ENCODE measurements around the gene CNGA2. TPM values are rescaled to one million over a fixed set of nuclear protein-coding genes. Genes with fewer than 3 reads are reported as not detected.

CNGA2 gene
- total and polyA plus RNA-seq, 2 experiments from 2014 or later: not detected

- DNase-seq (ENCODE audit: low spot score): no peak
- Histone ChIP-seq H3K9me3 (ENCODE audit: low read depth) (no peaks in the 10 kb centered on the region), H3K4me1 (ENCODE audit: insufficient read depth) (no peaks in the 10 kb centered on the region), H3K79me2 (no peaks in the 10 kb centered on the region), H3K27me3 (no peaks in the 10 kb centered on the region), H3K36me3 (replicated peaks; ENCODE audit: insufficient read depth, low read depth) (no peaks in the 10 kb centered on the region), H3K27ac (no peak overlapping the region), H3K9me2 (replicated peaks; ENCODE audit: insufficient read depth) (no peaks in the 10 kb centered on the region), H3K4me2 (no peak overlapping the region), H4K20me1 (ENCODE audit: insufficient read depth, poor library complexity, severe bottlenecking) (no peaks in the 10 kb centered on the region), H3K4me3 (no peak overlapping the region), H2AFZ (no peak overlapping the region)
- TF ChIP-seq CTCF (IDR thresholded peaks at IDR 0.05; ENCODE audit: poor library complexity): no peak
- no peak for TF ChIP-seq EZH2 (IDR thresholded peaks at IDR 0.05; ENCODE audit: borderline replicate concordance)
- no peak for TF ChIP-seq EZH2phosphoT487 (IDR thresholded peaks at IDR 0.05; ENCODE audit: low read depth, severe bottlenecking, unreplicated experiment)
- WGBS (ENCODE audit: low lambda C conversion rate, missing lambda C conversion rate): 74% methylated on average over 3 of the region's 3 CpGs
These were observed 37.2 kb downstream of the CNGA2 start for GRCh38 chrX:151771726-151772125.

- H3K4me3 ChIP-seq: no peak overlapping the region
- no peak overlapping the region for H3K4me2 ChIP-seq
- H3K9me3 ChIP-seq (ENCODE audit: low read depth): no peaks in the 10 kb centered on the region
- no peaks in the 10 kb centered on the region for H4K20me1 ChIP-seq (ENCODE audit: insufficient read depth, poor library complexity, severe bottlenecking)
- no peaks in the 10 kb centered on the region for H3K79me2 ChIP-seq
- H3K9me2 ChIP-seq (replicated peaks; ENCODE audit: insufficient read depth): no peaks in the 10 kb centered on the region
- no peak overlapping the region for H2AFZ ChIP-seq
- no peak for TF ChIP-seq EZH2 (IDR thresholded peaks at IDR 0.05; ENCODE audit: borderline replicate concordance)
- TF ChIP-seq CTCF (IDR thresholded peaks at IDR 0.05; ENCODE audit: poor library complexity): no peak
- no peak for TF ChIP-seq EZH2phosphoT487 (IDR thresholded peaks at IDR 0.05; ENCODE audit: low read depth, severe bottlenecking, unreplicated experiment)
- no peak for DNase-seq (ENCODE audit: low spot score)
- H3K27me3 ChIP-seq: no peaks in the 10 kb centered on the region
- no peaks in the 10 kb centered on the region for H3K4me1 ChIP-seq (ENCODE audit: insufficient read depth)
- 59% methylated on average over 5 of the region's 5 CpGs for WGBS (ENCODE audit: low lambda C conversion rate, missing lambda C conversion rate)
- H3K36me3 ChIP-seq (replicated peaks; ENCODE audit: insufficient read depth, low read depth): no peaks in the 10 kb centered on the region
- no peak overlapping the region for H3K27ac ChIP-seq
These were observed 38.9 kb downstream of the CNGA2 start for GRCh38 chrX:151773434-151773833.

GRCh38 chrX:151774421-151774820 is 39.9 kb downstream of the CNGA2 start:
- no peak for DNase-seq (ENCODE audit: low spot score)
- no peaks in the 10 kb centered on the region for H3K79me2 ChIP-seq
- H3K27me3 ChIP-seq: no peaks in the 10 kb centered on the region
- no peaks in the 10 kb centered on the region for H3K9me2 ChIP-seq (replicated peaks; ENCODE audit: insufficient read depth)
- H3K4me1 ChIP-seq (ENCODE audit: insufficient read depth): no peaks in the 10 kb centered on the region
- H3K36me3 ChIP-seq (replicated peaks; ENCODE audit: insufficient read depth, low read depth): no peaks in the 10 kb centered on the region
- H3K4me3 ChIP-seq: no peak overlapping the region
- H2AFZ ChIP-seq: no peak overlapping the region
- TF ChIP-seq CTCF (IDR thresholded peaks at IDR 0.05; ENCODE audit: poor library complexity): no peak
- TF ChIP-seq EZH2phosphoT487 (IDR thresholded peaks at IDR 0.05; ENCODE audit: low read depth, severe bottlenecking, unreplicated experiment): no peak
- no peak for TF ChIP-seq EZH2 (IDR thresholded peaks at IDR 0.05; ENCODE audit: borderline replicate concordance)
- no peaks in the 10 kb centered on the region for H3K9me3 ChIP-seq (ENCODE audit: low read depth)
- no peak overlapping the region for H3K27ac ChIP-seq
- no peaks in the 10 kb centered on the region for H4K20me1 ChIP-seq (ENCODE audit: insufficient read depth, poor library complexity, severe bottlenecking)
- H3K4me2 ChIP-seq: no peak overlapping the region
- WGBS (ENCODE audit: low lambda C conversion rate, missing lambda C conversion rate): 57% methylated on average over 3 of the region's 3 CpGs
